SK-N-SH (cell line): ENCODE measurements around the gene PDIK1L. TPM values are rescaled to one million over a fixed set of nuclear protein-coding genes. Genes with fewer than 3 reads are reported as not detected.

Experiments used
- CTCF ChIA-PET: fragments of 300-600, 350-600 bp; formaldehyde crosslinking; extraction: SDS; loops from one replicate; lab custom pipeline; 2021; lab: Yijun Ruan, JAX
- POLR2A ChIA-PET: fragments of 350-600 bp; sonication (Branson Sonifier 250); formaldehyde crosslinking; extraction: SDS; loops from one replicate; lab custom pipeline; 2020; ENCODE audit warnings: antibody characterized with exemption, inconsistent platforms; lab: Yijun Ruan, JAX
- DNase-seq: peaks from one replicate; pipeline ENCODE4 v3.0.0; 2012
- H2AFZ ChIP-seq: fragments of 200-600 bp; sonication (generic); 2 replicates; pipeline ENCODE4 v1.8.1; 2016; ENCODE audit warnings: antibody characterized with exemption, mild to moderate bottlenecking, low read depth
- H3F3A ChIP-seq: fragments of 200-600 bp; sonication (generic); replicated peaks from 2 replicates; pipeline ENCODE3; 2016; ENCODE audit warnings: antibody characterized with exemption, mild to moderate bottlenecking; ENCODE audit not compliant: insufficient read depth
- H3K27ac ChIP-seq, 2 experiments: fragments of 200-500 bp in 1 of 2; fragments of 200-600 bp in 1 of 2; sonication (Bioruptor generic) in 1 of 2; sonication (generic), shearing (Covaris generic) in 1 of 2; 2 replicates each; pipeline versions ENCODE4 v1.5.1 to v1.6.1; 2014 to 2016; ENCODE audit warnings: low read depth in 2 of 2, inconsistent platforms in 1 of 2, low read length in 1 of 2, mild to moderate bottlenecking in 1 of 2, mixed read lengths in 1 of 2
- H3K27me3 ChIP-seq: fragments of 200-600 bp; sonication (generic), shearing (Covaris generic); 2 replicates; pipeline ENCODE4 v1.6.1; 2016; ENCODE audit warnings: mixed run types; ENCODE audit not compliant: insufficient read depth
- H3K36me3 ChIP-seq, 2 experiments: fragments of 200-500 bp in 1 of 2; fragments of 200-600 bp in 1 of 2; sonication (Bioruptor generic) in 1 of 2; sonication (generic) in 1 of 2; replicated peaks in 1 of 2; 2 replicates each; pipeline versions ENCODE3 to v1.5.1; 2014 to 2016; ENCODE audit warnings: low read length in 1 of 2, mild to moderate bottlenecking in 1 of 2; ENCODE audit not compliant: insufficient read depth in 2 of 2, control insufficient read depth in 1 of 2
- H3K4me1 ChIP-seq, 2 experiments: fragments of 200-500 bp in 1 of 2; fragments of 200-600 bp in 1 of 2; sonication (Bioruptor generic) in 1 of 2; sonication (generic), shearing (Covaris generic) in 1 of 2; 2 replicates each; pipeline versions ENCODE4 v1.5.1 to v1.6.1; 2014 to 2016; ENCODE audit warnings: low read depth in 1 of 2, low read length in 1 of 2, mixed run types in 1 of 2; ENCODE audit not compliant: insufficient read depth in 2 of 2, control insufficient read depth in 1 of 2
- H3K4me2 ChIP-seq: fragments of 200-600 bp; sonication (generic), shearing (Covaris generic); 2 replicates; pipeline ENCODE4 v1.6.1; 2017; ENCODE audit warnings: mixed run types
- H3K4me3 ChIP-seq, 2 experiments: fragments of 200-500 bp in 1 of 2; fragments of 200-600 bp in 1 of 2; sonication (Bioruptor generic) in 1 of 2; sonication (generic), shearing (Covaris generic) in 1 of 2; 2 replicates each; pipeline versions ENCODE4 v1.5.1 to v1.8.1; 2014 to 2016; ENCODE audit warnings: low read depth in 2 of 2, inconsistent platforms in 1 of 2, low read length in 1 of 2, mild to moderate bottlenecking in 1 of 2, mixed read lengths in 1 of 2, moderate library complexity in 1 of 2
- H3K79me2 ChIP-seq: fragments of 200-600 bp; sonication (generic); 2 replicates; pipeline ENCODE4 v1.8.1; 2017; ENCODE audit warnings: mild to moderate bottlenecking; ENCODE audit not compliant: insufficient read depth
- H3K9ac ChIP-seq: fragments of 200-600 bp; sonication (generic); 2 replicates; pipeline ENCODE4 v1.6.1; 2017; ENCODE audit warnings: mixed run types
- H3K9me2 ChIP-seq: fragments of 200-600 bp; sonication (generic); 2 replicates; pipeline ENCODE4 v1.6.1; 2017; ENCODE audit warnings: mixed run types
- H3K9me3 ChIP-seq: fragments of 200-600 bp; sonication (generic); 2 replicates; pipeline ENCODE4 v1.6.1; 2017; ENCODE audit warnings: mixed run types, mild to moderate bottlenecking, moderate library complexity
- H4K20me1 ChIP-seq: fragments of 200-600 bp; sonication (generic); 2 replicates; pipeline ENCODE4 v1.6.1; 2017; ENCODE audit warnings: mild to moderate bottlenecking, mixed run types; ENCODE audit not compliant: insufficient read depth
- CTCF ChIP-seq: fragments of 200-600 bp; sonication (generic); IDR thresholded peaks from 2 replicates; pipeline ENCODE4 v1.6.1; 2017; ENCODE audit warnings: antibody characterized with exemption, mild to moderate bottlenecking, moderate library complexity
- ELF1 ChIP-seq: IDR thresholded peaks from 2 replicates; pipeline ENCODE4 v1.4.0; 2012
- EP300 ChIP-seq, 2 experiments: IDR thresholded peaks; 2 replicates each; pipeline versions ENCODE4 v1.4.0 to v1.6.1; 2012; ENCODE audit warnings: borderline replicate concordance in 1 of 2, low read depth in 1 of 2, low read length in 1 of 2
- EZH2phosphoT487 ChIP-seq: fragments of 200-600 bp; sonication (generic); IDR thresholded peaks from 2 replicates; pipeline ENCODE4 v1.6.1; 2017; ENCODE audit warnings: low read depth, mixed run types, mild to moderate bottlenecking, antibody characterized with exemption, moderate library complexity, borderline replicate concordance
- FOXM1 ChIP-seq: IDR thresholded peaks from 2 replicates; pipeline ENCODE4 v1.4.0; 2012; ENCODE audit warnings: low read depth, mild to moderate bottlenecking
- GABPA ChIP-seq: IDR thresholded peaks from 2 replicates; pipeline ENCODE4 v1.4.0; 2012; ENCODE audit warnings: low read depth, mild to moderate bottlenecking
- IRF3 ChIP-seq: fragments of 150-350 bp; IDR thresholded peaks from 2 replicates; pipeline ENCODE4 v1.6.1; 2016; ENCODE audit warnings: mild to moderate bottlenecking, low read depth, low read length
- JUND ChIP-seq: IDR thresholded peaks from 2 replicates; pipeline ENCODE4 v1.4.0; 2012
- MEF2A ChIP-seq: IDR thresholded peaks from 2 replicates; pipeline ENCODE4 v1.4.0; 2012; ENCODE audit warnings: low read depth, borderline replicate concordance
- NFIC ChIP-seq: IDR thresholded peaks from 2 replicates; pipeline ENCODE4 v1.4.0; 2012; ENCODE audit warnings: borderline replicate concordance
- RCOR1 ChIP-seq: fragments of 150-350 bp; IDR thresholded peaks from 2 replicates; pipeline ENCODE4 v1.6.1; 2017; ENCODE audit warnings: antibody characterized with exemption, low read length
- RXRA ChIP-seq: IDR thresholded peaks from 2 replicates; pipeline ENCODE4 v1.4.0; 2012; ENCODE audit warnings: low read depth, mild to moderate bottlenecking, borderline replicate concordance
- SIN3A ChIP-seq: IDR thresholded peaks from 2 replicates; pipeline ENCODE4 v1.6.1; 2012; ENCODE audit warnings: low read depth, mild to moderate bottlenecking, low read length, moderate library complexity, borderline replicate concordance
- USF2 ChIP-seq: fragments of 150-350 bp; IDR thresholded peaks from 2 replicates; pipeline ENCODE4 v1.6.1; 2017; ENCODE audit warnings: antibody characterized with exemption, low read length, low read depth, borderline replicate concordance
- YY1 ChIP-seq: IDR thresholded peaks from 2 replicates; pipeline ENCODE4 v1.4.0; 2012; ENCODE audit warnings: low read depth, mild to moderate bottlenecking
- WGBS: methylation state at CpG from one replicate; pipeline ENCODE4 v1.1.6; 2017; ENCODE audit warnings: low lambda C conversion rate; 5-methylcytosine and 5-hydroxymethylcytosine counted together
- polyA plus RNA-seq, 3 experiments: library from polyadenylated mRNA; depleted of rRNA; stranded (reverse); fragments of >200 nt; gene quantifications; 2 replicates each; pipeline ENCODE4 v1.2.3, GENCODE V29; 2012

PDIK1L gene
- polyA plus RNA-seq, 1 of the 3 experiments (the other 2 are of a cell fraction) = 1.2 TPM

- CTCF ChIA-PET = interaction anchor here (1.1 to 13.7 kb wide), 8 partner anchors 8 to 160 kb away, joined by 3 to 131 read pairs (median 8); partner anchors contain the start of genes CEP85 and ZNF593
- no peaks in the 10 kb centered on the region for H3K9me3 ChIP-seq
- TF ChIP-seq YY1 (no peak), JUND (no peak), USF2 (no peak), MEF2A (no peak), FOXM1 (no peak), EZH2phosphoT487 (no peak), RXRA (no peak), IRF3 (no peak), EP300 (IDR thresholded peaks at IDR 0.05; ENCODE audit: borderline replicate concordance in 1 of 2, low read depth in 1 of 2, low read length in 1 of 2) (no peak)
- TF ChIP-seq, all 33 proteins: peak for 0
- H3K9me2 ChIP-seq = no peaks in the 10 kb centered on the region
- peak overlapping the region; percentile 33; the same call in 1 of the 2 replicates for H3K4me2 ChIP-seq
- DNase-seq = peak; percentile 89
- H2AFZ ChIP-seq = no peak overlapping the region
- H3F3A ChIP-seq = no peaks in the 10 kb centered on the region
- H3K27ac ChIP-seq = no peak overlapping the region
- peaks cover 2 to 24% of the 10 kb centered on the region in 2 experiments; a peak in 1 of 4 replicates for H3K4me1 ChIP-seq
- H3K9ac ChIP-seq = no peak overlapping the region
- peak overlapping the region in 1 of 2 experiments; percentile 7; a peak in 1 of 4 replicates for H3K4me3 ChIP-seq
- H3K79me2 ChIP-seq = no peaks in the 10 kb centered on the region
- WGBS = 21% methylated on average over 15 of the region's 98 CpGs
- no peaks in the 10 kb centered on the region for H3K27me3 ChIP-seq
- no peaks in the 10 kb centered on the region for H4K20me1 ChIP-seq
- H3K36me3 ChIP-seq = no peaks in the 10 kb centered on the region
- POLR2A ChIA-PET = interaction anchor here (1.5 kb wide), 1 partner anchor 50 kb away, joined by 3 read pairs; the partner anchor contains the start of gene PDIK1L
These were observed 50.0 kb downstream of the PDIK1L start for GRCh38 chr1:26161415-26162219.

- Histone ChIP-seq H3K4me1 (peaks cover 0 to 23% of the 10 kb centered on the region in 2 experiments; a peak in 1 of 4 replicates), H3K4me2 (peak overlapping the region; percentile 33; the same call in 1 of the 2 replicates), H3K9ac (no peak overlapping the region), H2AFZ (no peak overlapping the region), H3K27ac (no peak overlapping the region), H3K9me2 (no peaks in the 10 kb centered on the region), H3F3A (no peaks in the 10 kb centered on the region), H3K79me2 (no peaks in the 10 kb centered on the region), H3K27me3 (no peaks in the 10 kb centered on the region), H3K9me3 (no peaks in the 10 kb centered on the region), H4K20me1 (no peaks in the 10 kb centered on the region), H3K36me3 (no peaks in the 10 kb centered on the region), H3K4me3 (no peak overlapping the region)
- CTCF ChIA-PET = interaction anchor here (0.9 to 13.7 kb wide), 7 partner anchors 15 to 160 kb away, joined by 3 to 131 read pairs (median 9); no protein-coding TSS in a partner anchor
- no peak for DNase-seq
- POLR2A ChIA-PET = interaction anchor here (1.5 kb wide), 1 partner anchor 51 kb away, joined by 3 read pairs; the partner anchor contains the start of gene PDIK1L
- TF ChIP-seq CTCF (no peak), RXRA (no peak), GABPA (no peak), NFIC (no peak), SIN3A (no peak), RCOR1 (no peak), ELF1 (no peak), EZH2phosphoT487 (no peak)
- 76% methylated on average over 20 of the region's 21 CpGs for WGBS
These were observed 50.6 kb downstream of the PDIK1L start for GRCh38 chr1:26162220-26162709.
